Stimulated activated CD8-positive, alpha-beta memory T cell treated with anti-CD3 and anti-CD28 coated beads, Interleukin-15, amount 100 ng/mL, for 1 hour (primary cell): ENCODE results near the gene STOML3.
"Not testable (repeated sequence)": the region's sequence is repeated elsewhere in the genome, so short reads cannot be mapped to it uniquely, and the experiment has no call there.

Experiments used
- DNase-seq: peaks from one replicate; pipeline ENCODE4 v3.0.0-alpha.2; 2020; ENCODE audit warnings: low read depth

The STOML3 gene, protein sequence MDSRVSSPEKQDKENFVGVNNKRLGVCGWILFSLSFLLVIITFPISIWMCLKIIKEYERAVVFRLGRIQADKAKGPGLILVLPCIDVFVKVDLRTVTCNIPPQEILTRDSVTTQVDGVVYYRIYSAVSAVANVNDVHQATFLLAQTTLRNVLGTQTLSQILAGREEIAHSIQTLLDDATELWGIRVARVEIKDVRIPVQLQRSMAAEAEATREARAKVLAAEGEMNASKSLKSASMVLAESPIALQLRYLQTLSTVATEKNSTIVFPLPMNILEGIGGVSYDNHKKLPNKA

GRCh38 chr13:38990693-38991092, at the start of gene STOML3:
STOML3 (minus strand) TSS chr13:38990831; CDS start chr13:38990721, 110 bp downstream.
- DNase-seq, result no peak

GRCh38 chr13:39040206-39040605, 49.6 kb upstream of the STOML3 start:
- DNase-seq, result no peak

DNA sequence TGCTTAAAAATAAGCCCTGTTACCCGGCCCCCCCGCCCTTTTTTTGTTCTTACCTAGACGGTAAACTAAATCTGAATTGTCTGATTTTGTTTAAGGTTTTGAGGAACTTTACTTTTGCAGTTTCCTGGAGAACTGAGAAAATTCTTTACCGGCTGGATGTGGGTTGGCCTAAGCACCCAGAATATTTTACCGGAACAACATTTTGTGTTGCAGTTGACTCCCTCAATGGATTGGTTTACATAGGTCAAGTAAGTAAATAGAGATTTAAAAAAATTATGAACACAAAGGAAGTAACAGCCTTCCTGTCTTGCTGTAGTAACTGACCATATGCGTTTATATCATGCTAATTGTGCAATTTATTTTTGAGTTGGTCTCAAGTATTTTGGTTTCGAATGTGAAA, 48.4 kb upstream of the STOML3 start:
- DNase-seq, result no peak

DNA sequence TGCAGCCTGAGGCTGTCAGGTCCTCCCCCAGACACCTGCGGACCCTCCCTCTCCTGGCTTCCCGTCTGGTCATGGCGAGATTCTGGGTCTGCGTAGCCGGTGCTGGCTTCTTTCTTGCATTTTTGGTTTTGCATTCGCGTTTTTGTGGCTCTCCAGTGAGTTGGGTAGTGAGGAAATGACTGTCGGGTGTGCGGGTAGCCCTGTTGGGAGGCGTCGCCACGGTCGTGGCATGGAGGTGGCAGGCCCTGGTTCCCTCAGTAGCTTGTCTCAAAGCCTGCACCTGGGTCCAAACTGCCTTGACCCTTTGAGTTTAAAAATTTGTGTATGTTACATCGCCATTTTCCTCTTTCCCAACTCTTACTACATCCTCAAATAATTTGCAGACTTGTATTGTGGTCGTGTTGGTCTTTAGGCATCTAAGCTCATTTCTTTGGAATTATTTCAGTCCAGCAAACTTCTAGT, 48.0 kb upstream of the STOML3 start:
- DNase-seq, result peak; percentile 12

- DNase-seq, result peak; percentile 70
Observed at GRCh38 chr13:39037880-39038568, 47.4 kb upstream of the STOML3 start, which contains the start of the genes NHLRC3 and PROSER1. NHLRC3 (plus strand) TSS chr13:39038456; CDS start chr13:39038640, 184 bp downstream. PROSER1 (minus strand) TSS chr13:39038089; CDS start chr13:39037242, 847 bp downstream.

- peak; percentile 6 for DNase-seq
Observed at GRCh38 chr13:39037410-39037879, 46.8 kb upstream of the STOML3 start.

DNA sequence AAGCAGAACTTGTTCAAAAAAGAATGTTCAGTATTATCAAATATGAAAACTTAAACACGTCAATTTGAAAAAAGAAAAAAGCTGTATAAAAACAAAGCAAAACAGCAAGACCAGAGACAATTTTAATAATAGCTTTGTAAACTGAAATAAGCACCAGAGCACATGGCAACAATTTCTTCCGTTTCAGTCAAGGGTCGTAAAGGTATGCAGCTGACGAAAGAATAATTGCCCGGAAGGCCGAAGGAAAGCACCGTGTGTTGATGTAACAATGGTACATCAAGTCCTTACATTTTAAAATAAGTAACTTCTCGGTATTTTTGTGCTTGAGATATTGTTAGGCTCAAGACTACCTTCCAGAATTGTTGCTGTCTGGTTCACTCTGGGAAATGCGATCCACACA, 45.6 kb upstream of the STOML3 start:
- no peak for DNase-seq

DNA sequence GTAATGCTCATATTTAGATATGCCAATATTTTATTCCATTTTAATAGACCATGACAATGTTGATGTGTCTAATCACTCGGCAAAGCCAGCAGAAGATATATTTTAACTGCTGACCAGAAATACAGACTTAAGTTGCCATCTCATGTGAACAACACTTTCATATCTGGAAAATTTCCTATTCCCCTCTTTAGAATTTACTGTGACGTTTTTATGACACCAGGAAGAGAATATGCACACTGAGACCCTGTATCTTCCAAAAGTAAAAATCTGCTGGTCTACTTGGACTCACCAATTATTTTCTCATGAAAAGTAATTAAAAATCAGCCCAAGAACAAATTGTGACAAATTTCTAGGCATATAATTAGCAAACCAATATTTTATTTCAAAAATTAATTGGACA, 45.2 kb upstream of the STOML3 start:
- DNase-seq, result no peak

- no peak for DNase-seq
Observed at GRCh38 chr13:39035204-39035603, 44.6 kb upstream of the STOML3 start.

DNA sequence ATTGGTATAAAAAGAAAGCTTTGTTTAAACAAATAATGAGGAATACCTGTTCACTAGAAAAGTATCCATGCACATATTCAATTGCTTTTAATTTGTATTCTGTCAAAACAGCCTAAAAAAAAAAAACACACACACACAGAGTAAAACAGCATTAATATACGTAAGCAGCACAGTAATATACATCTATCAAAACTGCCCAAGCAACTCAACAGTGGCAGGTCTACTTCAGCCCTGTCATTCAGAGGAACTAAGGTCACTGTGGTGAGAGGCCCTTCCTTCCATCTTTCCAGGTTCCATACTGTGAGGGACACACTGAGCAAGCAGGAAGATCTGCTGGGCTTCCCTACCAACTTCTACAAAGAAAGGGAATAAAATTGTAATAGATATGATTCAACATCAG, 43.5 kb upstream of the STOML3 start:
- DNase-seq, result no peak

GRCh38 chr13:39032150-39032549, 41.5 kb upstream of the STOML3 start:
- no peak for DNase-seq

DNA sequence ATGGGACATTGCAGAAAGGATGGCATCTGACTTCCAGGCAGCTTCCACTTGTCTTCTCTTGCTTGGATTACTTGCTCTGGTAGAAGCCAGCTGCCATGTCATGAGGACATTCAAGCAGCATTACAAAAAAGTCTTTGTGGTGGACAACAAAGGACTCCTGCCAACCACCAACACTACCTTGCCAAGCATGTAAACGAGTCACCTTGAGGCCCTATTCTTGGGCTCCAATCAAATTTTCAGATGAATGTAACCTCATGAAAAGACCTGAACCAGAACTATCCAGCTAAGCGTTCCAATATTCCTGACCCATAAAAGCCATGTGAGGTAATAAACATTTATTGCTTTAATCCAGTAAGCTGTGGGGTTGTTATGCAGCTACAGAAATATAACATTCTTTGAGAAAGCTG, 34.8 kb upstream of the STOML3 start:
- no peak for DNase-seq

- no peak for DNase-seq
Observed at GRCh38 chr13:39023761-39024160, 33.1 kb upstream of the STOML3 start.

- no peak for DNase-seq
Observed at GRCh38 chr13:39023316-39023715, 32.7 kb upstream of the STOML3 start.

DNA sequence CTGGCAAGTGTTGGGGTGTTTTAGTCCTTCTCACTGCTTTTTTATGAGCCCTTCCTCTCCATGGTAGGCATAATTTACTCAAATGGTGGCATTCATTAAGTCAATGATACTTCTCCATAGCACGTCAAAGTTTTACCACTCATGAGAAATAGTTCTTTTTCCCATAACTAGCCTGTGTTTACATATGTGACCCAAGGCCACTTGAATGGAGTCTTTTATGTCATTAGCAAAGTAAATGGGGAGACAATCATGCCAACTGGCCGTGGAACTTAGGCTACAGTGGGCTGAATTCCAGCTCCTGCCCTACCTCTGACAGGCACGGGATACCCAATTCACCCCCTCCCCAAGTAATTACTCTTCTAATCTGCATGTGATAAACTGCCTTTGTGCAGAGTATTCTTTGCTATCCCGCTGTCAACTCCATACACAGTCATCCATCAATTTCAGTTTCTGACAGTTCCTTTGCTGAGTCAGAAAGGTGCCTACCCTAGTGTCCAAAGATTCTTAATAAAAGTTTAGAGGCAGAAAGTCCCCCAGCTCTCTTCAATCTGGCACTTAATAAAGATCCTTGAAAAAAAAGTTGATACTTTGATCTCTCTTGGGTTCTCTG, 30.3 kb upstream of the STOML3 start:
- no peak for DNase-seq

- no peak for DNase-seq
Observed at GRCh38 chr13:39016787-39017186, 26.2 kb upstream of the STOML3 start.

DNA sequence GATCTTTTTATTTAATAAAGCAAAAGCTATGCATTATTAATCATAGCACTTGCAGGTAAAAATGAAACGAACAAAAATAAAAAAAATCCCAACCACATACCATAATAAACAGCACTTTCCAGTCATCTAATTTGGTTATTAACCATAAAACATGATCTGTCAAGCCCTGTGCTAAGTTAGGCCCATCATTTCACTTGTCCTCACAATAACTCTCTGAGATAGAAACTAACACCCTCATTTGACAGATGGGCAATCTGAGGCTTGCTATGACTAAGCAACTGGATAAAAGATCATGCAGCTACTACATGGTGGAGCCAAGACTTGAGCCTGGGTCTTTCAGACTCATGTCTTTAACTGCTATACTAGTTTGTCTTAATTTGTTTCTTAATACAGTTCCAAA, 25.5 kb upstream of the STOML3 start:
- DNase-seq, result no peak

GRCh38 chr13:39013462-39013861, 22.8 kb upstream of the STOML3 start:
- no peak for DNase-seq

- no peak for DNase-seq
Observed at GRCh38 chr13:39012608-39013007, 22.0 kb upstream of the STOML3 start.

DNA sequence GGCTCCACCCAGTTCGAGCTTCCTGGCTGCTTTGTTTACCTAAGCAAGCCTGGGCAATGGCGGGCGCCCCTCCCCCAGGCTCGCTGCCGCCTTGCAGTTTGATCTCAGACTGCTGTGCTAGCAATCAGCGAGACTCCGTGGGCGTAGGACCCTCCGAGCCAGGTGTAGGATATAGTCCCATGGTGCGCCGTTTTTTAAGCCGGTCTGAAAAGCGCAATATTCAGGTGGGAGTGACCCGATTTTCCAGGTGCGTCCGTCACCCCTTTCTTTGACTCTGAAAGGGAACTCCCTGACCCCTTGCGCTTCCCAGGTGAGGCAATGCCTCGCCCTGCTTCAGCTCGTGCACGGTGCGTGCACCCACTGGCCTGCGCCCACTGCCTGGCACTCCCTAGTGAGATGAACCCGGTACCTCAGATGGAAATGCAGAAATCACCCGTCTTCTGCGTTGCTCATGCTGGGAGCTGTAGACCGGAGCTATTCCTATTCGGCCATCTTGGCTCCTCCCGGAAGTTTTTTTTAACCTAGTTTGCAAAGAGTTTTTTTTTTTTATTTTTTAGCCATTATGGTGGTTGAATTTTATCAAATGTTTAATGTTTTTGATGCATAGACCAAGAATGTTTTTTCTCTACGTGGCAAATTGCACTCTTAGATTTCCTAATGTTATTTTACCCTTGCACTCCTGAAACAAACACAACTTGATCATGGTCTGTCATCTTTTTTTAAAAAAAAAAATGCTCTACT, 15.9 kb upstream of the STOML3 start:
- DNase-seq, result not testable (repeated sequence)

DNA sequence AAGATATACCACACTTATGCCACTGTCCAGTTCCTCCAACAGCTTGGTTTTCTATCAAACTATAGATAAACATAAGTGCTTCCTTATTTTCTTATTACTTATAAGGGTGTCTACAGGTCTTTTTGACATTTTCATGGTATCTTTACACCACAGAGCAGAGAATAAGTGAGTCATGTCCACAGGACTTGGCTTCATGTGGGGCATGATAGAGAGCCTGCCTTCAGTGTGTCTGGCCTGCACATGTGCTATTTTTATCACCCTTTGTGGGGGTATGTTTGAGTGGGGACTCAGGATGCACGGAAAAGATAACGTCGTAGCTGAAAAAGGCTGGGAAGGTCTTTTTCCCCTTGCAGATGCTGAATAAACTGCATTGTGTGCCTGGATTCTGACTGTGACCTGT, 8.1 kb upstream of the STOML3 start:
- DNase-seq, result no peak

GRCh38 chr13:38993381-38993780, 2.8 kb upstream of the STOML3 start:
- no peak for DNase-seq
